Activated B cell treated with CpG ODN at 0.5 μM for 24 hours (primary cell): Measurements from ENCODE around the gene CEACAM16. TPM values are rescaled to one million over a fixed set of nuclear protein-coding genes. Genes with fewer than 3 reads are reported as not detected.

Experiments
- ATAC-seq: fragments of 200-7000 bp; cut with Tn5 transposase; one replicate; pipeline ENCODE4 v1.10.0; 2021; ENCODE audit warnings: low read depth, mild to moderate bottlenecking, moderate library complexity
- CTCF ChIA-PET: fragments of 350-600 bp; sonication (Branson Sonifier 250); formaldehyde crosslinking; loops from one replicate; lab custom pipeline; 2021; ENCODE audit warnings: antibody characterized with exemption; lab: Charles Lee
- POLR2A ChIA-PET: fragments of 350-600 bp; sonication (Branson Sonifier 250); formaldehyde crosslinking; loops from one replicate; lab custom pipeline; 2021; ENCODE audit warnings: antibody characterized with exemption; lab: Charles Lee
- DNase-seq: peaks from one replicate; pipeline ENCODE4 v3.0.0; 2022
- H3K27ac Mint-ChIP-seq: one replicate; pipeline ENCODE4 v1.8.0; 2020; ENCODE audit warnings: mixed read lengths
- H3K27me3 Mint-ChIP-seq: one replicate; pipeline ENCODE4 v1.8.0; 2021; ENCODE audit warnings: mixed read lengths
- H3K36me3 Mint-ChIP-seq: one replicate; pipeline ENCODE4 v1.8.0; 2021; ENCODE audit warnings: low read depth, mixed read lengths
- H3K4me1 Mint-ChIP-seq: one replicate; pipeline ENCODE4 v1.8.0; 2021; ENCODE audit warnings: mixed read lengths
- H3K4me3 Mint-ChIP-seq: one replicate; pipeline ENCODE4 v1.8.0; 2020; ENCODE audit warnings: mild to moderate bottlenecking, mixed read lengths
- H3K9me3 Mint-ChIP-seq: one replicate; pipeline ENCODE4 v1.8.0; 2020; ENCODE audit warnings: mixed read lengths
- CTCF ChIP-seq: fragments of 200-600 bp; IDR thresholded peaks from one replicate; pipeline ENCODE4 v1.8.0; 2022; ENCODE audit warnings: antibody characterized with exemption, mild to moderate bottlenecking
- intact Hi-C: fragments of 100-400 bp; cut with micrococcal nuclease; formaldehyde crosslinking; loops from one replicate; pipeline ENCODE4 v1.15.1; 2024
- total RNA-seq: library from RNA; stranded (reverse); gene quantifications from 2 replicates; pipeline ENCODE4 v1.2.3, GENCODE V29; 2022

Gene CEACAM16
- total RNA-seq, 1 donor from 2014 or later = not detected

GRCh38 chr19:44748426-44749254 lies 49.7 kb downstream of the CEACAM16 start, which contains the start of gene BCL3:
BCL3 (plus strand) TSS chr19:44748708; CDS start chr19:44748791, 83 bp downstream.
- H3K4me1 Mint-ChIP-seq = peaks cover 61% of the 10 kb centered on the region
- H3K4me3 Mint-ChIP-seq = peak within 1 kb of the TSS; percentile 98
- ATAC-seq = peak; percentile 43
- peak; percentile 73 for DNase-seq
- H3K27me3 Mint-ChIP-seq = no peaks in the 10 kb centered on the region
- peak within 1 kb of the TSS; percentile 97 for H3K27ac Mint-ChIP-seq
- ChIA-PET POLR2A (interaction anchor here (0.6 to 10.5 kb wide), 11 partner anchors 10 to 983 kb away, joined by 3 to 283 read pairs (median 4); partner anchors contain the start of genes CLPTM1 and PPP1R37), CTCF (interaction anchor here (1.0 to 2.5 kb wide), 4 partner anchors 20 to 24 kb away, joined by 3 to 16 read pairs (median 6); no protein-coding TSS in a partner anchor)
- no peak for TF ChIP-seq CTCF
- H3K36me3 Mint-ChIP-seq = peaks cover 45% of the 10 kb centered on the region
- intact Hi-C loops = loop anchor here (1.0 kb wide), 1 partner anchor 22 kb away; no protein-coding TSS in a partner anchor
- H3K9me3 Mint-ChIP-seq = no peaks in the 10 kb centered on the region

- POLR2A ChIA-PET = interaction anchor here (0.6 to 10.5 kb wide), 11 partner anchors 10 to 542 kb away, joined by 3 to 283 read pairs (median 4); partner anchors contain the start of genes CLPTM1 and PPP1R37
- peak overlapping the region; percentile 96 for H3K27ac Mint-ChIP-seq
- no peak for DNase-seq
- H3K36me3 Mint-ChIP-seq = peaks cover 50% of the 10 kb centered on the region
- CTCF ChIA-PET = interaction anchor here (1.0 to 2.5 kb wide), 4 partner anchors 20 to 25 kb away, joined by 3 to 16 read pairs (median 6); no protein-coding TSS in a partner anchor
- intact Hi-C loops = no loop called here
- no peak for TF ChIP-seq CTCF
- ATAC-seq = no peak
- H3K9me3 Mint-ChIP-seq = no peaks in the 10 kb centered on the region
- H3K27me3 Mint-ChIP-seq = no peaks in the 10 kb centered on the region
- H3K4me1 Mint-ChIP-seq = peaks cover 65% of the 10 kb centered on the region
- H3K4me3 Mint-ChIP-seq = peak overlapping the region; percentile 95
These were observed 50.3 kb downstream of the CEACAM16 start for GRCh38 chr19:44749292-44749691.

- H3K36me3 Mint-ChIP-seq = peaks cover 55% of the 10 kb centered on the region
- intact Hi-C loops = loop anchor here (5.0 to 10.0 kb wide), 6 partner anchors 252 to 895 kb away; partner anchors contain the start of genes BLOC1S3, GEMIN7, PPP1R37 and RELB
- POLR2A ChIA-PET = interaction anchor here (1.1 to 10.5 kb wide), 6 partner anchors 17 to 343 kb away, joined by 3 to 283 read pairs (median 7); partner anchors contain the start of genes CLPTM1 and PPP1R37
These were observed 51.0 kb downstream of the CEACAM16 start for GRCh38 chr19:44749994-44750393.

GRCh38 chr19:44752123-44752815 lies 53.3 kb downstream of the CEACAM16 start:
- TF ChIP-seq CTCF = no peak
- ChIA-PET POLR2A (interaction anchor here (0.6 to 10.5 kb wide), 12 partner anchors 8 to 412 kb away, joined by 3 to 283 read pairs (median 6); partner anchors contain the start of genes CLPTM1 and TOMM40), CTCF (interaction anchor here (1.9 to 3.5 kb wide), 3 partner anchors 19 to 28 kb away, joined by 6 to 35 read pairs (median 29); no protein-coding TSS in a partner anchor)
- Mint-ChIP-seq H3K27me3 (no peaks in the 10 kb centered on the region), H3K27ac (peak overlapping the region; percentile 96), H3K36me3 (peaks cover 71% of the 10 kb centered on the region), H3K4me1 (peaks cover 73% of the 10 kb centered on the region), H3K9me3 (no peaks in the 10 kb centered on the region), H3K4me3 (peak overlapping the region; percentile 95)
- DNase-seq (no peak), ATAC-seq (no peak)
- intact Hi-C loops = loop anchor here (5.0 to 10.0 kb wide), 6 partner anchors 250 to 893 kb away; partner anchors contain the start of genes BLOC1S3, GEMIN7, PPP1R37 and RELB

More at GRCh38 chr19:44749994-44750393, 51.0 kb downstream of the CEACAM16 start:
- ATAC-seq = no peak
- Mint-ChIP-seq H3K4me1 (peaks cover 70% of the 10 kb centered on the region), H3K27me3 (no peaks in the 10 kb centered on the region), H3K4me3 (peak overlapping the region; percentile 95), H3K9me3 (no peaks in the 10 kb centered on the region), H3K27ac (peak overlapping the region; percentile 96)
- DNase-seq = no peak
- no peak for TF ChIP-seq CTCF
- CTCF ChIA-PET = interaction anchor here (1.7 to 2.5 kb wide), 2 partner anchors 21 to 26 kb away, joined by 8 to 16 read pairs; no protein-coding TSS in a partner anchor
